HFF-Myc (cell line): ENCODE results near the gene TMPRSS7.

Experiments
- DNase-seq: peaks from one replicate; pipeline ENCODE4 v3.0.0-alpha.2; 2011; ENCODE audit warnings: low read depth; ENCODE audit errors: extremely low read depth
- H3K4me3 ChIP-seq: replicated peaks from 2 replicates; pipeline ENCODE4 v1.5.1; 2011; ENCODE audit warnings: low read depth, mild to moderate bottlenecking, control low read depth, low read length
- CTCF ChIP-seq: IDR thresholded peaks from 2 replicates; pipeline ENCODE4 v1.5.1; 2012; ENCODE audit warnings: mild to moderate bottlenecking, low read depth, low read length, control low read depth; ENCODE audit errors: missing control alignments

TMPRSS7 gene

GRCh38 chr3:112000367-112000771 lies 34.2 kb upstream of the TMPRSS7 start:
- DNase-seq, result no peak
- no peak for TF ChIP-seq CTCF
- no peak overlapping the region for H3K4me3 ChIP-seq

GRCh38 chr3:112000966-112001365 lies 33.6 kb upstream of the TMPRSS7 start:
- no peak overlapping the region for H3K4me3 ChIP-seq
- no peak for TF ChIP-seq CTCF

GRCh38 chr3:112001526-112001925 lies 33.0 kb upstream of the TMPRSS7 start:
- DNase-seq, result no peak
- H3K4me3 ChIP-seq, result no peak overlapping the region
- no peak for TF ChIP-seq CTCF

More at GRCh38 chr3:112000966-112001365, 33.6 kb upstream of the TMPRSS7 start:
- DNase-seq, result no peak

GRCh38 chr3:112002096-112002971 lies 32.2 kb upstream of the TMPRSS7 start:
- no peak for DNase-seq
- no peak for TF ChIP-seq CTCF

GRCh38 chr3:112003321-112004080 lies 31.0 kb upstream of the TMPRSS7 start:
- TF ChIP-seq CTCF, result no peak
- no peak overlapping the region for H3K4me3 ChIP-seq
- no peak for DNase-seq

More at GRCh38 chr3:112002096-112002971, 32.2 kb upstream of the TMPRSS7 start:
- no peak overlapping the region for H3K4me3 ChIP-seq

- TF ChIP-seq CTCF, result no peak
- no peak for DNase-seq
- no peak overlapping the region for H3K4me3 ChIP-seq
Observed at GRCh38 chr3:112004187-112004586, 30.3 kb upstream of the TMPRSS7 start.
